Ovary (tissue), 10 donors: Measurements from ENCODE around the gene ALG5. TPM values are rescaled to one million over a fixed set of nuclear protein-coding genes. Genes with fewer than 3 reads are reported as not detected.

Experiments
- DNase-seq, 5 donors: peaks; one replicate each; pipeline ENCODE4 v3.0.0-alpha.2; 2019 to 2020
- H3K27ac ChIP-seq, 2 donors: fragments of 200-600 bp; one replicate each; pipeline versions ENCODE4 v1.5.1 to v1.8.0; 2019 to 2022
- H3K27me3 ChIP-seq: fragments of 200-600 bp; one replicate; pipeline ENCODE4 v1.8.0; 2022
- H3K36me3 ChIP-seq: fragments of 200-600 bp; sonication (generic); one replicate; pipeline ENCODE4 v1.5.1; 2019
- H3K4me1 ChIP-seq: one replicate; pipeline ENCODE4 v1.8.1; 2013; ENCODE audit warnings: mild to moderate bottlenecking, moderate library complexity; ENCODE audit not compliant: insufficient read depth
- H3K4me3 ChIP-seq: fragments of 200-600 bp; sonication (generic); one replicate; pipeline ENCODE4 v1.5.1; 2017
- H3K9me3 ChIP-seq, 2 donors: fragments of 200-600 bp in 1 of 2; sonication (generic) in 1 of 2; one replicate each; pipeline versions ENCODE4 v1.5.1 to v1.8.1; 2013 to 2019; ENCODE audit warnings: mild to moderate bottlenecking in 1 of 2, moderate library complexity in 1 of 2
- CTCF ChIP-seq, 3 donors: fragments of 450-650 bp in 2 of 3; fragments of 200-600 bp in 1 of 3; IDR thresholded peaks; one replicate each; pipeline versions ENCODE4 v1.5.1 to v1.8.0; 2016 to 2022; ENCODE audit warnings: antibody characterized with exemption in 3 of 3, mild to moderate bottlenecking in 1 of 3
- EP300 ChIP-seq: sonication (generic); formaldehyde crosslinking; IDR thresholded peaks from one replicate; pipeline ENCODE4 v1.6.1; 2017; ENCODE audit warnings: antibody characterized with exemption
- POLR2A ChIP-seq: fragments of 450-650 bp; IDR thresholded peaks from one replicate; pipeline ENCODE4 v1.6.1; 2017; ENCODE audit warnings: antibody characterized with exemption, mild to moderate bottlenecking, moderate library complexity
- WGBS, 3 donors: extraction: QIAGEN DNeasy Blood & Tissue Kit in 1 of 3; methylation state at CpG; one replicate each; pipeline versions ENCODE4 v1.1.5 to v1.1.7; 2013 to 2017; 5-methylcytosine and 5-hydroxymethylcytosine counted together
- intact Hi-C, 4 donors: fragments of 100-400 bp; cut with DNase I; formaldehyde crosslinking; loops; one replicate each; pipeline versions ENCODE4 v1.11.0 to v1.15.1; 2022 to 2023
- long read RNA-seq, 3 donors: library from polyadenylated mRNA in 2 of 3; unstranded in 2 of 3; transcript quantifications; one replicate each; pipeline ENCODE4 v2.0.0 and lab custom pipeline, GENCODE V29; 2021 to 2026
- polyA plus RNA-seq, 2 donors: library from polyadenylated mRNA; stranded (reverse); fragments of 200-250 nt in 1 of 2; fragments of 350-450 nt in 1 of 2; fragmentation: Illumina TruSeq in 1 of 2; extraction: RNeasy Lipid Tissue Mini Kit (QIAGEN cat#74804) in 1 of 2; gene quantifications; one replicate each; pipeline ENCODE4 v1.2.3, GENCODE V29; 2013 to 2014
- total RNA-seq, 7 donors: library from RNA; depleted of rRNA in 2 of 7; stranded (reverse); fragments of >200 nt in 2 of 7; fragmentation: NEBNext Ultra II Directional in 3 of 7; extraction: Animal tissue kit (Norgen Biotek cat#: 25700) in 3 of 7; gene quantifications; one replicate each; pipeline versions ENCODE4 v1.1.0 to v1.2.4, GENCODE V29; 2016 to 2023
- donor health status: DM: no; HTN: no; CAD: no; lungs with moderate emphysema.
- donor health status: DM: no; HTN: no; CAD: no.
- donor health status: Bipolar disorder and iron deficiency.
- donor health status: DM: yes; HTN: yes; CAD: no.
- donor health status: DM: no; HTN: no; CAD: no.
- donor health status: DM: yes; HTN: yes; CAD: no.

The ALG5 gene
- total RNA-seq (10 to 100 TPM; 19.8 to 36.0 (median 23.8) TPM), polyA plus RNA-seq (10 to 100 TPM; 24.9 to 37.7 TPM)
- long read RNA-seq, donor 1, transcript ALG5-201 (10 exons, 1,154 nt): major isoform, 71 of 92 reads
- long read RNA-seq, donor 1, partial matches to known transcripts: 2 of 92 reads
- long read RNA-seq, donor 1, other reads (novel, unspliced or antisense): 19 of 92 reads
- long read RNA-seq, donor 2, transcript ALG5-201 (10 exons, 1,154 nt): major isoform, 18 of 18 reads
- long read RNA-seq, donor 2, partial matches to known transcripts: 0 of 18 reads
- long read RNA-seq, donor 2, other reads (novel, unspliced or antisense): 0 of 18 reads
- long read RNA-seq, donor 3, transcript ALG5-201 (10 exons, 1,154 nt): major isoform, 50 of 60 reads
- long read RNA-seq, donor 3, partial matches to known transcripts: 1 of 60 reads
- long read RNA-seq, donor 3, other reads (novel, unspliced or antisense): 8 of 60 reads

- H3K9me3 ChIP-seq: no peaks in the 10 kb centered on the region
- peak; percentile 85 to 95 (median 92) for DNase-seq
- H3K4me1 ChIP-seq: peaks cover 3% of the 10 kb centered on the region
- TF ChIP-seq EP300 (no peak), POLR2A (peak; percentile 18), CTCF (IDR thresholded peaks at IDR 0.05) (peak; percentile 90 to 98 (median 94))
- WGBS, 3 donors: 0% methylated on average over 52 of the region's 52 CpGs
- no peaks in the 10 kb centered on the region for H3K27me3 ChIP-seq
- intact Hi-C loops: no loop called here
- peak within 1 kb of the TSS; percentile 89 to 98 for H3K27ac ChIP-seq
- H3K4me3 ChIP-seq: peak within 1 kb of the TSS; percentile 96
- no peaks in the 10 kb centered on the region for H3K36me3 ChIP-seq
Measured at GRCh38 chr13:36999054-36999714, at the start of gene ALG5. ALG5 (minus strand) TSS chr13:36999340; CDS start chr13:36999300, 40 bp downstream.

- no peaks in the 10 kb centered on the region for H3K9me3 ChIP-seq
- 83 to 84% (median 84%) methylated on average over 3 of the region's 3 CpGs for WGBS, 3 donors
- H3K36me3 ChIP-seq: no peaks in the 10 kb centered on the region
- no peak overlapping the region for H3K4me3 ChIP-seq
- no peak for DNase-seq
- H3K27ac ChIP-seq: no peak overlapping the region
- no peaks in the 10 kb centered on the region for H3K4me1 ChIP-seq
- H3K27me3 ChIP-seq: no peaks in the 10 kb centered on the region
- TF ChIP-seq CTCF (IDR thresholded peaks at IDR 0.05) (no peak), EP300 (no peak), POLR2A (no peak)
- intact Hi-C loops: no loop called here
Measured at GRCh38 chr13:37047846-37048245, 48.7 kb upstream of the ALG5 start.

DNA sequence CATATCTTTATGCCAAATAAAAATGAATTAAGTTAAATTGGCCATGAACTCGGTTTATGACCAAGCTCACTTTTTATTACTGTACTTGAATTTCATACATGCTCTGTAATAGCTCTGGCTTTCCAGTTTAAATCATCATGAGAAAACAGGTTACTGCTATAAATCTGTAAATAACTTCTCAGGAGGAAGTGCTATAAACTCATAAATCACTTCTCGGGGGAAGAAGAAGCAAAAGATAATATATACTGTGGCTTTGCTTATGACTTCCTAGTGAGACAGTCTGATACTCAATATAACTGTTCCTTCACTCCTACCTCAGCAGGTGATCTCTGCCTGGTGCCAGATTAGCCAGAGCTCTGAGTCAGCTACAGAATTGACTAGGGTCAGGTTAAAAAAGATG is 47.9 kb upstream of the ALG5 start:
- Histone ChIP-seq H3K27ac (no peak overlapping the region), H3K4me1 (no peaks in the 10 kb centered on the region), H3K4me3 (no peak overlapping the region), H3K9me3 (no peaks in the 10 kb centered on the region), H3K27me3 (no peaks in the 10 kb centered on the region), H3K36me3 (no peaks in the 10 kb centered on the region)
- TF ChIP-seq CTCF (IDR thresholded peaks at IDR 0.05) (no peak), EP300 (no peak), POLR2A (no peak)
- 56 to 77% (median 76%) methylated on average over 2 of the region's 2 CpGs for WGBS, 3 donors
- no peak for DNase-seq
- intact Hi-C loops: no loop called here

GRCh38 chr13:37046062-37046461 is 46.9 kb upstream of the ALG5 start:
- intact Hi-C loops: no loop called here

More at GRCh38 chr13:37046062-37046461, 46.9 kb upstream of the ALG5 start:
- no peak overlapping the region for H3K27ac ChIP-seq
- TF ChIP-seq EP300 (no peak), CTCF (IDR thresholded peaks at IDR 0.05) (no peak), POLR2A (no peak)
- DNase-seq: no peak
- 96 to 98% (median 96%) methylated on average over 1 of the region's 1 CpG for WGBS, 3 donors
- no peaks in the 10 kb centered on the region for H3K27me3 ChIP-seq
- no peak overlapping the region for H3K4me3 ChIP-seq
- H3K36me3 ChIP-seq: no peaks in the 10 kb centered on the region
- no peaks in the 10 kb centered on the region for H3K9me3 ChIP-seq
- no peaks in the 10 kb centered on the region for H3K4me1 ChIP-seq
